Activated naive CD8-positive, alpha-beta T cell treated with anti-CD3 and anti-CD28 coated beads, Interleukin-2, amount 10 ng/mL, durations not matched to agents 7 days and 5 days (primary cell): Measurements from ENCODE around the gene RGS7. TPM values are rescaled to one million over a fixed set of nuclear protein-coding genes. Genes with fewer than 3 reads are reported as not detected.
"Not testable (repeated sequence)": the region's sequence is repeated elsewhere in the genome, so short reads cannot be mapped to it uniquely, and the experiment has no call there.

Experiments used
- ATAC-seq: fragments of 150-1000 bp; cut with Tn5 transposase; one replicate; pipeline ENCODE4 v1.10.0; 2021; ENCODE audit warnings: low read depth, moderate library complexity
- POLR2A ChIA-PET: fragments of 350-600 bp; sonication (Branson Sonifier 250); formaldehyde crosslinking; loops from one replicate; lab custom pipeline; 2021; ENCODE audit warnings: antibody characterized with exemption; lab: Charles Lee
- DNase-seq: peaks from one replicate; pipeline ENCODE4 v3.0.0; 2021
- H3K27ac Mint-ChIP-seq: one replicate; pipeline ENCODE4 v1.8.0; 2022; ENCODE audit warnings: mild to moderate bottlenecking, mixed read lengths
- H3K27me3 Mint-ChIP-seq: one replicate; pipeline ENCODE4 v1.8.0; 2022; ENCODE audit warnings: mild to moderate bottlenecking, moderate library complexity, mixed read lengths
- H3K36me3 Mint-ChIP-seq: one replicate; pipeline ENCODE4 v1.8.0; 2021; ENCODE audit warnings: mild to moderate bottlenecking, mixed read lengths
- H3K4me1 Mint-ChIP-seq: one replicate; pipeline ENCODE4 v1.8.0; 2021; ENCODE audit warnings: mixed read lengths
- H3K4me3 Mint-ChIP-seq: one replicate; pipeline ENCODE4 v1.8.0; 2022; ENCODE audit warnings: mild to moderate bottlenecking, moderate library complexity, mixed read lengths
- H3K9me3 Mint-ChIP-seq: one replicate; pipeline ENCODE4 v1.8.0; 2021; ENCODE audit warnings: mixed read lengths
- total RNA-seq, 2 experiments: library from RNA; stranded (reverse); gene quantifications; one replicate each; pipeline ENCODE4 v1.2.3, GENCODE V29; 2021

Gene RGS7
- total RNA-seq, 2 experiments from 2014 or later: not detected

DNA sequence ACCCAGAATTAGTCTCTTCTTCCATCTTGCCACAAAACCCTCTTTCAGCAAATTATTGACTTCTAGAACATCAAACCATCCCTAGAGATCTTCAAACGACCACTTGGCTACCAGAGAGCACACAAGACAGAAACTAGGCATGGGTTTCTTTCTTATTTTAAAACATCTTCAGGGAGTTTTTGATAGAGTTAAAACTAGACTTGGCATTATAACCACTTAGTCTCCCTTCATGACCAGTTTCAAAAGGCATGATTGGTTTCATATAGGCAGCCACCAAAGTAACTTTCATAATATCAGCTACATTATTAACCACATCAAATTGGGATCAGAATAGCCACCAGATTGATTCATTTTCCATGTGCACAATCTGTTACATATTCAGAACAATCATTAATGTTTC, 376.7 kb downstream of the RGS7 start:
- H3K27ac Mint-ChIP-seq: no peak overlapping the region
- no peaks in the 10 kb centered on the region for H3K36me3 Mint-ChIP-seq
- no peak for DNase-seq
- no peak overlapping the region for H3K4me3 Mint-ChIP-seq
- no peaks in the 10 kb centered on the region for H3K4me1 Mint-ChIP-seq
- POLR2A ChIA-PET: no interaction called here
- no peak for ATAC-seq
- no peaks in the 10 kb centered on the region for H3K27me3 Mint-ChIP-seq
- H3K9me3 Mint-ChIP-seq: peaks cover 2% of the 10 kb centered on the region

GRCh38 chr1:240976685-240977084, 380.3 kb downstream of the RGS7 start:
- POLR2A ChIA-PET: no interaction called here
- Mint-ChIP-seq H3K4me3 (no peak overlapping the region), H3K36me3 (no peaks in the 10 kb centered on the region), H3K27me3 (no peaks in the 10 kb centered on the region), H3K27ac (no peak overlapping the region), H3K9me3 (peaks cover 2% of the 10 kb centered on the region), H3K4me1 (no peaks in the 10 kb centered on the region)
- DNase-seq (no peak), ATAC-seq (no peak)

- no peaks in the 10 kb centered on the region for H3K4me1 Mint-ChIP-seq
- no peak overlapping the region for H3K4me3 Mint-ChIP-seq
- no peaks in the 10 kb centered on the region for H3K36me3 Mint-ChIP-seq
- DNase-seq: no peak
- H3K27ac Mint-ChIP-seq: no peak overlapping the region
- peaks cover 2% of the 10 kb centered on the region for H3K9me3 Mint-ChIP-seq
- POLR2A ChIA-PET: no interaction called here
- no peak for ATAC-seq
- H3K27me3 Mint-ChIP-seq: no peaks in the 10 kb centered on the region
Measured at GRCh38 chr1:240973875-240974274, 383.1 kb downstream of the RGS7 start.

GRCh38 chr1:240972059-240972458, 384.9 kb downstream of the RGS7 start:
- H3K9me3 Mint-ChIP-seq, H3K4me1 Mint-ChIP-seq, POLR2A ChIA-PET: not testable (repeated sequence)

GRCh38 chr1:240970253-240970652, 386.8 kb downstream of the RGS7 start:
- DNase-seq (no peak), ATAC-seq (no peak)
- Mint-ChIP-seq H3K4me3 (no peak overlapping the region), H3K36me3 (no peaks in the 10 kb centered on the region), H3K27ac (no peak overlapping the region), H3K9me3 (no peaks in the 10 kb centered on the region), H3K4me1 (no peaks in the 10 kb centered on the region), H3K27me3 (no peaks in the 10 kb centered on the region)
- POLR2A ChIA-PET: no interaction called here

More at GRCh38 chr1:240972059-240972458, 384.9 kb downstream of the RGS7 start:
- not testable (repeated sequence) for DNase-seq, ATAC-seq, H3K36me3 Mint-ChIP-seq, H3K4me3 Mint-ChIP-seq, H3K27me3 Mint-ChIP-seq, H3K27ac Mint-ChIP-seq

DNA sequence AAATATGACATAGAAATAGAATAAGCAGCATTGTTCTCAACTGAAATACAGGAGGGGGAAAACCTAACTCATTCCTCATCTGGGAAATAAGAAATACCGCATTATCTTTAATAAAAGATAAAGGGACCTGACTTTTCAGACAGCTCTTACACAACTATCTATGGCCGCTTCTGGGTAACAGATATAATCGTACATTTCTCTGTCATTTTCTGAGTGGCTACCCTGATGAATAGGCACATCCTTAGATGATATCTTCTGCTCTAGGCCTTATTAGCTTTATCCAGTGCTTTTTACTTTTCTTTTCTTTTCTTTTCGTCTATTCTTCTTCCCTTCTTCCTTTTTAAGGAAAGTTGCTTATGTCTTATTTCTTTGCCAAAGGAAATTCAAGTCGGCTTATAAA, 388.1 kb downstream of the RGS7 start:
- no peak overlapping the region for H3K27ac Mint-ChIP-seq
- ATAC-seq (no peak), DNase-seq (no peak)
- H3K4me3 Mint-ChIP-seq: no peak overlapping the region
- POLR2A ChIA-PET: no interaction called here
- no peaks in the 10 kb centered on the region for H3K4me1 Mint-ChIP-seq
- H3K27me3 Mint-ChIP-seq: no peaks in the 10 kb centered on the region
- H3K9me3 Mint-ChIP-seq: no peaks in the 10 kb centered on the region
- no peaks in the 10 kb centered on the region for H3K36me3 Mint-ChIP-seq

DNA sequence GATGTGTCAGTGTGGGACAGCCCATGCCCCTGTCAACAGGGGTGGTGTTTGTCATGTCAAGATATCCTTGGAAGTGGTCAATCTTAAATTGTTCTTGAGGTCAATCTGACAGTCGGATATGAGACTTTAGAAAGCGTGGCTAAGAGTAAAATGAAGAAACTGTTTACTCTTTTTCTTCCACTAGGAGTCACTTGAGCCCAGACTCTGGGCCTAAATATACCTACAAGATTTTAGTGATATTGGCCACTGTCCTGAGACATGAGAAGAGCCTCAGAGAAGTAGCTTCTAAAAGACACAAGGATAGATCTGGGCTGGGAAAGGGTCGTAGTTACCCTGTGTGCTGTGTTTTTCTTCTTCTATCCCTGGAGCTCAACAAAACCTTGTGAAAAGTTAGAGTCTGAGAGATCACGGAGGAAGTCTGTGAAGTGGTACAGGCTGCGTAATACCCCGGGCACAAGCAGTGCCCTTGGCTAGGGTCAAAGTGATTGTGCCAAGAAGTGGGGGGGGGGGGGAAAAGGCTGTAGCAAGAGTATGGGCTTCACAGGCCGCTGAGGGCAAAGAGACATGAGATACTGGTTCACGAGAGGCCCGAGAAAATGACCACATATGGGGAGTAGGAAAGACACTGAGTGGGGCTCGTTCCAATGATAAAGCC, 389.8 kb downstream of the RGS7 start:
- ATAC-seq (no peak), DNase-seq (no peak)
- H3K4me3 Mint-ChIP-seq: no peak overlapping the region
- H3K4me1 Mint-ChIP-seq: no peaks in the 10 kb centered on the region
- POLR2A ChIA-PET: no interaction called here
- H3K9me3 Mint-ChIP-seq: no peaks in the 10 kb centered on the region
- H3K27ac Mint-ChIP-seq: no peak overlapping the region
- no peaks in the 10 kb centered on the region for H3K36me3 Mint-ChIP-seq
- no peaks in the 10 kb centered on the region for H3K27me3 Mint-ChIP-seq

DNA sequence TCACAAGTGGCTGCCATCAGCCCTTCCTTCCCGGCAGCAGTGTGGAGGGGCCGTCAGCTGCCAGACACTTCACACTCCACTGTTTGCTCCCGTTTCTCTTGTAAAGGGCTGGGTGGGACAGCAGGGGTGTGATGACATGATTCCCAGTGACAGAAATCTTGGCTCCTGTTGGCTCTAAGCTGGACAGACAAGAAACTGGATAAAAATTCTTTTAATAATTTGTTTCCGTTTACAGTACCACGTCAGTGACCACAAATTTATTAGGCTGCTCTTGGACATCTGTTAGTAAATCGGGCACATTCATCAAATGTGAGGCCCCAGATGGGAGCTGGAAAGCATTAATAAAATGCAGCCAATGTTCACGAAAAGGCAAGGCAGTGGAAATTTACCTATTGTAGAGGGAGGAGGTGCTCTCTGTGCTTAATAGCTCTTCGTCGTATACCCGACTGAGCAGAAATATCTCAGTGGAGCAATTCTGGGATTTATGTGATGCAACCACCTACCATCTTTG, 391.4 kb downstream of the RGS7 start:
- Mint-ChIP-seq H3K9me3 (no peaks in the 10 kb centered on the region), H3K4me1 (no peaks in the 10 kb centered on the region), H3K27ac (no peak overlapping the region), H3K27me3 (no peaks in the 10 kb centered on the region), H3K36me3 (no peaks in the 10 kb centered on the region), H3K4me3 (no peak overlapping the region)
- POLR2A ChIA-PET: no interaction called here
- ATAC-seq (no peak), DNase-seq (no peak)

DNA sequence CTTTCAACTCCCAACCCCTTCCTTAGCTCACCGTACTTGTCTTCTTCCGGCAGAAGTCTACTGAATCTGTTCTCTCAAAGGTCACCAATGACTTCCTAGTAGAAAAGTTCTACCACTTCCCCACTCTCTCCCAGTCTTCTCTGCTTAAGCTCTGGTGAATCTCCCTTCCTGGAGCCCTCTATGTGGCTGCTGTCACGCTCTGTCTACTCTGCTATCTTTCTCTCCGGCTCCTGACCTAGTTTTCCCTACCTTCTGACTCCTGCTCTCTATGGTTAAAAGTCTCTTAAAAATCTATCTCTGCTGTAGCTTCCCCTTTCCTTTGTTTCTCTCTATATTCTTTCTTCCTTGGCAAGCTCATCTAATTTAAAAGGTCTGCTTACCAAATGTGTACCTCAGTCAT, 394.9 kb downstream of the RGS7 start:
- H3K4me1 Mint-ChIP-seq: no peaks in the 10 kb centered on the region
- no peak overlapping the region for H3K4me3 Mint-ChIP-seq
- POLR2A ChIA-PET: no interaction called here
- no peak for ATAC-seq
- DNase-seq: no peak
- H3K27ac Mint-ChIP-seq: no peak overlapping the region
- H3K36me3 Mint-ChIP-seq: no peaks in the 10 kb centered on the region
- no peaks in the 10 kb centered on the region for H3K27me3 Mint-ChIP-seq
- H3K9me3 Mint-ChIP-seq: no peaks in the 10 kb centered on the region

- no peak overlapping the region for H3K4me3 Mint-ChIP-seq
- H3K27me3 Mint-ChIP-seq: no peaks in the 10 kb centered on the region
- DNase-seq: no peak
- H3K36me3 Mint-ChIP-seq: no peaks in the 10 kb centered on the region
- H3K27ac Mint-ChIP-seq: no peak overlapping the region
- no peaks in the 10 kb centered on the region for H3K4me1 Mint-ChIP-seq
- no peaks in the 10 kb centered on the region for H3K9me3 Mint-ChIP-seq
- ATAC-seq: no peak
- POLR2A ChIA-PET: no interaction called here
Measured at GRCh38 chr1:240956424-240956823, 400.6 kb downstream of the RGS7 start.

GRCh38 chr1:240956020-240956419, 401.0 kb downstream of the RGS7 start:
- Mint-ChIP-seq H3K4me1 (no peaks in the 10 kb centered on the region), H3K9me3 (no peaks in the 10 kb centered on the region), H3K27ac (no peak overlapping the region), H3K4me3 (no peak overlapping the region), H3K27me3 (no peaks in the 10 kb centered on the region), H3K36me3 (no peaks in the 10 kb centered on the region)
- DNase-seq (no peak), ATAC-seq (no peak)
- POLR2A ChIA-PET: no interaction called here

GRCh38 chr1:240947438-240948224, 409.4 kb downstream of the RGS7 start:
- H3K4me3 Mint-ChIP-seq: no peak overlapping the region
- ATAC-seq: no peak
- no peak overlapping the region for H3K27ac Mint-ChIP-seq
- DNase-seq: no peak
- H3K9me3 Mint-ChIP-seq: no peaks in the 10 kb centered on the region
- no peaks in the 10 kb centered on the region for H3K4me1 Mint-ChIP-seq
- H3K27me3 Mint-ChIP-seq: no peaks in the 10 kb centered on the region
- POLR2A ChIA-PET: no interaction called here
- no peaks in the 10 kb centered on the region for H3K36me3 Mint-ChIP-seq

DNA sequence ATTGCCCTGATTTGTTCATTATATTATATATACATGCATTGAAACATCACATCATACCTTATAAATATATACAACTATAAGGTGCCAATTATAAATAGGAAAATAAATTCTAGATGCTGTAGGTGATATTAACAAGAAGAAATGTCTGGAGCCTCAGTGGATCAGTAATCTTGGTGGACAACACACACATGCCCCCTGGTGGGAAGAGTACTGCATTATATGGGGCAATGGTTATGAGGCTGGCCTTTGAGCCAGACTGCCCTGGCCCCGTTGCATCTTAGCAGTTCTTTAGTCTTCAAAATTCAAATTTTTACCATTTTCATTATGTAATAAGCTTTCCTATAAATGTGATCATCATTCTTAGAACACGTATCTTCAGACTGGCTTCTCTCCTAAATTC, 410.1 kb downstream of the RGS7 start:
- no peak for DNase-seq
- H3K9me3 Mint-ChIP-seq: no peaks in the 10 kb centered on the region
- no peak for ATAC-seq
- H3K36me3 Mint-ChIP-seq: no peaks in the 10 kb centered on the region
- no peaks in the 10 kb centered on the region for H3K4me1 Mint-ChIP-seq
- H3K27me3 Mint-ChIP-seq: no peaks in the 10 kb centered on the region
- no peak overlapping the region for H3K27ac Mint-ChIP-seq
- POLR2A ChIA-PET: no interaction called here
- no peak overlapping the region for H3K4me3 Mint-ChIP-seq

DNA sequence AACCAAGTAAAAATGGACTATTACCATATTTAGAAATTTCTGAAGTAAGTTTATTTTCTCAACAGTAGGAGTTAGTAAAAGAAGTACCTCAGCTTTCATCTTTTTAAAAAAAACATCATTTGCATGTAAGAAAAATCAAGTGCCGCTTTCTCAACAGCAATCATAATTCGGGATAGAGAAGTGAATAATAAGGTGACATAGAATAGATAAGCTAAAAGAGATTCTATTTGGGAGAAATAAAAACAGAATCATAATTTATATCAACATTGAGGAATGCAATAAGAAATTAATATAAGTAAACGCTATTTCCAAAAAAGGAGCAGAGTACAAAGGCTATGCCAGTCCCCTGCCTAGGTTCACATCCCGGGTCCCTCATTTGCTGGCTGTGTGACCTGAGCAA, 414.1 kb downstream of the RGS7 start:
- POLR2A ChIA-PET: no interaction called here
- Mint-ChIP-seq H3K27me3 (no peaks in the 10 kb centered on the region), H3K4me3 (no peak overlapping the region), H3K36me3 (no peaks in the 10 kb centered on the region), H3K4me1 (no peaks in the 10 kb centered on the region), H3K9me3 (no peaks in the 10 kb centered on the region), H3K27ac (no peak overlapping the region)
- ATAC-seq (no peak), DNase-seq (no peak)
